ENCODE measurements around the gene LRPAP1.

Gene LRPAP1

GRCh38 chr4:3498901-3499510, 33.2 kb downstream of the LRPAP1 start:
- TF ChIP-seq CTCF (IDR thresholded peaks at IDR 0.05; ENCODE audit: low read depth, low read length) (no peak), POLR2A (IDR thresholded peaks at IDR 0.05; ENCODE audit: extremely low read depth, insufficient read length) (no peak), MAX (IDR thresholded peaks at IDR 0.05; ENCODE audit: low read depth, low read length) (no peak)
- no peak for DNase-seq (ENCODE audit: low read depth)
- no peak overlapping the region for H3K4me3 ChIP-seq (ENCODE audit: low read depth, low read length)

GRCh38 chr4:3498407-3498806, 33.8 kb downstream of the LRPAP1 start:
- no peak for TF ChIP-seq CTCF (IDR thresholded peaks at IDR 0.05; ENCODE audit: low read depth, low read length)
- no peak for TF ChIP-seq MYC (IDR thresholded peaks at IDR 0.05; ENCODE audit: low read depth, low read length)
- TF ChIP-seq POLR2A (IDR thresholded peaks at IDR 0.05; ENCODE audit: extremely low read depth, insufficient read length): no peak
- TF ChIP-seq MAX (IDR thresholded peaks at IDR 0.05; ENCODE audit: low read depth, low read length): no peak
- no peak for DNase-seq (ENCODE audit: low read depth)

GRCh38 chr4:3497523-3498389, 34.5 kb downstream of the LRPAP1 start:
- TF ChIP-seq MAX (IDR thresholded peaks at IDR 0.05; ENCODE audit: low read depth, low read length) (no peak), POLR2A (IDR thresholded peaks at IDR 0.05; ENCODE audit: extremely low read depth, insufficient read length) (no peak), CTCF (IDR thresholded peaks at IDR 0.05; ENCODE audit: low read depth, low read length) (no peak), MYC (IDR thresholded peaks at IDR 0.05; ENCODE audit: low read depth, low read length) (no peak)
- no peak for DNase-seq (ENCODE audit: low read depth)
- no peak overlapping the region for H3K4me3 ChIP-seq (ENCODE audit: low read depth, low read length)

More at GRCh38 chr4:3498407-3498806, 33.8 kb downstream of the LRPAP1 start:
- no peak overlapping the region for H3K4me3 ChIP-seq (ENCODE audit: low read depth, low read length)

- no peak for TF ChIP-seq MYC (IDR thresholded peaks at IDR 0.05; ENCODE audit: low read depth, low read length)
- TF ChIP-seq CTCF (IDR thresholded peaks at IDR 0.05; ENCODE audit: low read depth, low read length): no peak
- no peak for TF ChIP-seq POLR2A (IDR thresholded peaks at IDR 0.05; ENCODE audit: extremely low read depth, insufficient read length)
- TF ChIP-seq MAX (IDR thresholded peaks at IDR 0.05; ENCODE audit: low read depth, low read length): no peak
- DNase-seq (ENCODE audit: low read depth): no peak
- no peak overlapping the region for H3K4me3 ChIP-seq (ENCODE audit: low read depth, low read length)
Observed at GRCh38 chr4:3497095-3497494, 35.1 kb downstream of the LRPAP1 start.

- H3K4me3 ChIP-seq (ENCODE audit: low read depth, low read length): no peak overlapping the region
- DNase-seq (ENCODE audit: low read depth): no peak
- TF ChIP-seq MAX (IDR thresholded peaks at IDR 0.05; ENCODE audit: low read depth, low read length) (no peak), POLR2A (IDR thresholded peaks at IDR 0.05; ENCODE audit: extremely low read depth, insufficient read length) (no peak), CTCF (IDR thresholded peaks at IDR 0.05; ENCODE audit: low read depth, low read length) (no peak), MYC (IDR thresholded peaks at IDR 0.05; ENCODE audit: low read depth, low read length) (no peak)
Observed at GRCh38 chr4:3496021-3496420, 36.2 kb downstream of the LRPAP1 start.

All from NB4 (cell line).